Activated naive CD4-positive, alpha-beta T cell treated with anti-CD3 and anti-CD28 coated beads, Interleukin-2, amount 10 ng/mL, durations not matched to agents 7 days and 5 days (primary cell): ENCODE measurements around the gene PRR12.
"Not testable (repeated sequence)": the region's sequence is repeated elsewhere in the genome, so short reads cannot be mapped to it uniquely, and the experiment has no call there.

Experiments
- CTCF ChIA-PET: fragments of 350-600 bp; sonication (Branson Sonifier 250); formaldehyde crosslinking; loops from one replicate; lab custom pipeline; 2021; ENCODE audit warnings: antibody characterized with exemption; lab: Charles Lee
- DNase-seq: peaks from one replicate; pipeline ENCODE4 v3.0.0-alpha.2; 2020
- H3K27ac Mint-ChIP-seq: one replicate; pipeline ENCODE4 v1.8.0; 2021; ENCODE audit warnings: mild to moderate bottlenecking, moderate library complexity, mixed read lengths
- H3K27me3 Mint-ChIP-seq: one replicate; pipeline ENCODE4 v1.8.0; 2021; ENCODE audit warnings: mild to moderate bottlenecking, mixed read lengths
- H3K36me3 Mint-ChIP-seq: one replicate; pipeline ENCODE4 v1.8.0; 2021; ENCODE audit warnings: mixed read lengths
- H3K4me1 Mint-ChIP-seq: one replicate; pipeline ENCODE4 v1.8.0; 2021; ENCODE audit warnings: mixed read lengths
- H3K4me3 Mint-ChIP-seq: one replicate; pipeline ENCODE4 v1.8.0; 2021; ENCODE audit warnings: mild to moderate bottlenecking, moderate library complexity, mixed read lengths
- H3K9me3 Mint-ChIP-seq: one replicate; pipeline ENCODE4 v1.8.0; 2021; ENCODE audit warnings: mixed read lengths

The PRR12 gene

GRCh38 chr19:49632576-49632975 is 41.6 kb downstream of the PRR12 start:
- H3K9me3 Mint-ChIP-seq: no peaks in the 10 kb centered on the region
- no peak overlapping the region for H3K4me3 Mint-ChIP-seq
- H3K27me3 Mint-ChIP-seq: peaks cover 11% of the 10 kb centered on the region
- peaks cover 9% of the 10 kb centered on the region for H3K36me3 Mint-ChIP-seq
- peaks cover 7% of the 10 kb centered on the region for H3K4me1 Mint-ChIP-seq
- CTCF ChIA-PET: no interaction called here
- DNase-seq: no peak
- no peak overlapping the region for H3K27ac Mint-ChIP-seq

DNA sequence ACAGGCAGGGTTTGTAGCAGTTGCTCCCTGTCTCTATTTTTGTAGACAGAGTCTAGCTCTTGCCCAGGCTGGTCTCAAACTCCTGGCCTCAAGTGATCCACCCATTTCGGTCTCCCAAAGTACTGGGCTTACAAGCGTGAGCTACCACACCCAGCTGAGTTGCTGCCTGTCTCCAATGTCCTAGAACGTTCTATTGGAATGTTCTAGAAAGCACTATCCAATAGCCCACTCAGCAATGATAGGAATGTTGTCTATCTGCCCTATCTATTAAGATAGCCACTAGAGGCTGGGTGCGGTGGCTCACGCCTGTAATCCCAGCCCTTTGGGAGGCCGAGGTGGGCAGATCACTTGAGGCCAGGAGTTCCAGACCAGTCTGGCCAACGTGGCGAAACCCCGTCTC is 42.3 kb downstream of the PRR12 start:
- H3K4me3 Mint-ChIP-seq, H3K9me3 Mint-ChIP-seq, H3K36me3 Mint-ChIP-seq, H3K27ac Mint-ChIP-seq, CTCF ChIA-PET, DNase-seq: not testable (repeated sequence)
- Mint-ChIP-seq H3K27me3 (peaks cover 14% of the 10 kb centered on the region), H3K4me1 (peaks cover 14% of the 10 kb centered on the region)

GRCh38 chr19:49635530-49636232 is 44.7 kb downstream of the PRR12 start:
- Mint-ChIP-seq H3K36me3 (peaks cover 1% of the 10 kb centered on the region), H3K4me3 (no peak overlapping the region), H3K27ac (peak overlapping the region; percentile 16), H3K9me3 (no peaks in the 10 kb centered on the region), H3K4me1 (peaks cover 33% of the 10 kb centered on the region), H3K27me3 (peaks cover 25% of the 10 kb centered on the region)
- CTCF ChIA-PET: no interaction called here
- no peak for DNase-seq

- Mint-ChIP-seq H3K36me3 (peaks cover 1% of the 10 kb centered on the region), H3K9me3 (no peaks in the 10 kb centered on the region), H3K27me3 (peaks cover 25% of the 10 kb centered on the region), H3K4me3 (no peak overlapping the region), H3K4me1 (peaks cover 38% of the 10 kb centered on the region), H3K27ac (peak overlapping the region; percentile 49)
- DNase-seq: no peak
- CTCF ChIA-PET: no interaction called here
These were observed 45.4 kb downstream of the PRR12 start for GRCh38 chr19:49636233-49636932.

- peaks cover 49% of the 10 kb centered on the region for H3K4me1 Mint-ChIP-seq
- CTCF ChIA-PET: no interaction called here
These were observed 47.1 kb downstream of the PRR12 start for GRCh38 chr19:49637821-49638738.

GRCh38 chr19:49639401-49640112 is 48.6 kb downstream of the PRR12 start:
- Mint-ChIP-seq H3K27ac (peak overlapping the region; percentile 60), H3K27me3 (peaks cover 25% of the 10 kb centered on the region), H3K4me1 (peaks cover 63% of the 10 kb centered on the region), H3K36me3 (peaks cover 1% of the 10 kb centered on the region), H3K9me3 (no peaks in the 10 kb centered on the region), H3K4me3 (peak overlapping the region; percentile 87)
- DNase-seq: no peak
- CTCF ChIA-PET: interaction anchor here (1.1 to 2.7 kb wide), 4 partner anchors 33 to 70 kb away, joined by 4 to 10 read pairs (median 6); partner anchors contain the start of gene PRMT1

More at GRCh38 chr19:49637821-49638738, 47.1 kb downstream of the PRR12 start:
- H3K27me3 Mint-ChIP-seq: peaks cover 25% of the 10 kb centered on the region
- DNase-seq: peak; percentile 47
- H3K27ac Mint-ChIP-seq: peak overlapping the region; percentile 6
- no peaks in the 10 kb centered on the region for H3K9me3 Mint-ChIP-seq
- H3K4me3 Mint-ChIP-seq: peak overlapping the region; percentile 50
- H3K36me3 Mint-ChIP-seq: peaks cover 1% of the 10 kb centered on the region

GRCh38 chr19:49640113-49640898 is 49.3 kb downstream of the PRR12 start, which contains the start of gene RRAS:
Gene RRAS (minus strand): TSS chr19:49640143. CDS start chr19:49640098, 45 bp downstream.
- Mint-ChIP-seq H3K4me3 (peak within 1 kb of the TSS; percentile 87), H3K9me3 (no peaks in the 10 kb centered on the region), H3K27ac (peak within 1 kb of the TSS; percentile 98), H3K4me1 (peaks cover 64% of the 10 kb centered on the region), H3K36me3 (peaks cover under 1% of the 10 kb centered on the region), H3K27me3 (peaks cover 25% of the 10 kb centered on the region)
- CTCF ChIA-PET: interaction anchor here (0.9 to 2.7 kb wide), 5 partner anchors 30 to 70 kb away, joined by 3 to 10 read pairs (median 4); partner anchors contain the start of gene PRMT1
- DNase-seq: peak; percentile 100

DNA sequence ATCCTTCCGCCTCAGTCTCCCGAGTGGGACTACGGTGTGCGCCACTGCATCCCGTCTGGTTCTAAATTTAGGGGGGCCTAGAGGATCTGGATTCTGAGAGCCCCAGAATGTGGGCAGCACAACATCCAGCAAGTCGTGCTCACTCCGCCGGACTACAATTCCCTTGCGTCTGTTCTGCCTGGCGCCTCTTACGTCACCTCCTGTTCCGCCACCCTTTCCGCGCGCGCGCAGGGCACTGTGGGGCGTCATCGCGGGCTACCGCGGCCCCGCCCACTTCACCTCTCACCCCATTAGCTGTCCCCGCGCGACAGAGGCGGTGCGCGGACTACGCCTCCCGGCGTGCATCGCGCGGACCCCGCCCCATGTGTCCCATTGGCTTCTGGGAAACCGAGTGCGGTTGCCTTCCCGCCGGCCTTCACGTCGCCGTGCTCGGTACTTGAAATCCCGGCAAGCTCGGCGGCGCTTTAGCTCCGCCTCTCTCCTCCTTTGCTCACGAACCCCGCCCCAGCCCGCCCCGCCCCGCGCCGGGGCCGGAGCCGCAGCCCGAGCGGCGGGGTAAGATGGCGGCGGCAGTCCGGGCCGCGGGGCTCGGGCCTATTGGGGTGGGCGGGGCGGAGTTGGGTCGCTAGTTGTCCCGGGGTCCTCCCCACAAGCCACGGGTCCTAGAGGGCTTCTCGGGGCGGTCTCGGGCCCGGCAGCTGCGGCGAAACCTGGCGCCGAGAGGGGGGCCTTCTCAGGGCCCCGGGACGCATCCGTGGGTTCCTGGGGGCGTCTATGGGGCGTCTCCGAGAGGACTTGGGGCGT is 50.9 kb downstream of the PRR12 start, which contains the start of gene SCAF1:
SCAF1 (plus strand) TSS at position 522 of the 804 bp plus-strand sequence. CDS start 2,818 bp downstream, outside the sequence.
- Mint-ChIP-seq H3K27ac (peak within 1 kb of the TSS; percentile 98), H3K27me3 (peaks cover 14% of the 10 kb centered on the region), H3K36me3 (peaks cover 12% of the 10 kb centered on the region), H3K4me3 (peak within 1 kb of the TSS; percentile 87), H3K4me1 (peaks cover 64% of the 10 kb centered on the region), H3K9me3 (no peaks in the 10 kb centered on the region)
- peak; percentile 99 for DNase-seq
- CTCF ChIA-PET: interaction anchor here (0.6 to 2.7 kb wide), 3 partner anchors 23 to 71 kb away, joined by 3 to 10 read pairs (median 4); partner anchors contain the start of gene PRMT1

- no peak for DNase-seq
- Mint-ChIP-seq H3K9me3 (no peaks in the 10 kb centered on the region), H3K27ac (peak overlapping the region; percentile 90), H3K27me3 (peaks cover 14% of the 10 kb centered on the region), H3K4me3 (peak overlapping the region; percentile 87), H3K4me1 (peaks cover 62% of the 10 kb centered on the region), H3K36me3 (peaks cover 17% of the 10 kb centered on the region)
- CTCF ChIA-PET: interaction anchor here (1.0 kb wide), 1 partner anchor 22 kb away, joined by 4 read pairs; no protein-coding TSS in a partner anchor
These were observed 51.6 kb downstream of the PRR12 start for GRCh38 chr19:49642492-49643035.

- no peak for DNase-seq
- peaks cover 17% of the 10 kb centered on the region for H3K36me3 Mint-ChIP-seq
- H3K27me3 Mint-ChIP-seq: peaks cover 9% of the 10 kb centered on the region
- peak overlapping the region; percentile 87 for H3K4me3 Mint-ChIP-seq
- no peaks in the 10 kb centered on the region for H3K9me3 Mint-ChIP-seq
- H3K4me1 Mint-ChIP-seq: peaks cover 53% of the 10 kb centered on the region
- peak overlapping the region; percentile 90 for H3K27ac Mint-ChIP-seq
- CTCF ChIA-PET: interaction anchor here (1.1 kb wide), 1 partner anchor 29 kb away, joined by 3 read pairs; no protein-coding TSS in a partner anchor
These were observed 52.5 kb downstream of the PRR12 start for GRCh38 chr19:49643466-49643865.

DNA sequence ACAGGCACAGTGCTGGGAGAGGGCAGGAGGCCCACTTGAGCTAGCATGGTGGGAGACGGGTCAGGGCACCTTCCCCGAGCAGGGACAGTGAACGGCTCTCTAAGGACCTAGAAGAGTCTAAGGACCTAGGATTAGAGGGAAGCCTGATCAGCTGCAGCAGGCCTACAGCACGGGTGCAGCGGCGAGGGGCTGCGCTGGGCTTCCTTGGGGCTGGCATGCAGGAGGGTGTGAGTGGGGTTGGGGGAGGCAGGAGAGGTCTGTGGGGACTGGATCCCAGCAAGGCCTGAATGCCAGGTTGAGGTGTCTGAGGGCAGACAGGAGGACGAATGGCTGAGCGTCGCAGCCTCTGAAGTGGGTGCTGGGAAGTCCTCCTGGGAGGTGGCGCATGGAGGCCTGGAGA is 54.6 kb downstream of the PRR12 start:
- Mint-ChIP-seq H3K4me3 (no peak overlapping the region), H3K27me3 (no peaks in the 10 kb centered on the region), H3K9me3 (no peaks in the 10 kb centered on the region), H3K4me1 (peaks cover 36% of the 10 kb centered on the region), H3K36me3 (peaks cover 23% of the 10 kb centered on the region), H3K27ac (no peak overlapping the region)
- DNase-seq: no peak
- CTCF ChIA-PET: interaction anchor here (0.6 to 0.9 kb wide), 2 partner anchors 16 to 21 kb away, joined by 3 read pairs; no protein-coding TSS in a partner anchor
